ENCODE data around the gene MAG.

- TF ChIP-seq POLR2AphosphoS5 (IDR thresholded peaks at IDR 0.05) (peak in 1 of 3 donors; percentile 10), CTCF (IDR thresholded peaks at IDR 0.05) (peak in 2 of 3 donors; percentile 50 to 82), POLR2A (IDR thresholded peaks at IDR 0.05) (no peak)
Measured at GRCh38 chr19:35247526-35248309, 44.2 kb upstream of the MAG start.

Measured in breast epithelium (tissue), 3 donors.